Fibroblast of the aortic adventitia (primary cell): ENCODE data around the gene HECW1. TPM values are rescaled to one million over a fixed set of nuclear protein-coding genes. Genes with fewer than 3 reads are reported as not detected.

Source experiments
- DNase-seq: peaks from one replicate; pipeline ENCODE4 v3.0.0-alpha.2; 2010; ENCODE audit warnings: low read depth
- H3K4me3 ChIP-seq: 2 replicates; pipeline ENCODE4 v1.5.1; 2011; ENCODE audit warnings: low read depth, mild to moderate bottlenecking, control low read depth, low read length, moderate library complexity
- total RNA-seq: library from RNA; depleted of rRNA; stranded (reverse); fragments of >200 nt; gene quantifications from 2 replicates; pipeline ENCODE4 v1.2.3, GENCODE V29; 2012; ENCODE audit warnings: low replicate concordance
- TF ChIP-seq, protein P1 (sequence below): IDR thresholded peaks from 2 replicates; pipeline ENCODE4 v1.5.1; 2011; ENCODE audit warnings: mild to moderate bottlenecking, low read length, control low read depth, inconsistent platforms; ENCODE audit not compliant: insufficient read depth

Gene HECW1
- total RNA-seq, 1 donor, result 3.6 TPM

DNA sequence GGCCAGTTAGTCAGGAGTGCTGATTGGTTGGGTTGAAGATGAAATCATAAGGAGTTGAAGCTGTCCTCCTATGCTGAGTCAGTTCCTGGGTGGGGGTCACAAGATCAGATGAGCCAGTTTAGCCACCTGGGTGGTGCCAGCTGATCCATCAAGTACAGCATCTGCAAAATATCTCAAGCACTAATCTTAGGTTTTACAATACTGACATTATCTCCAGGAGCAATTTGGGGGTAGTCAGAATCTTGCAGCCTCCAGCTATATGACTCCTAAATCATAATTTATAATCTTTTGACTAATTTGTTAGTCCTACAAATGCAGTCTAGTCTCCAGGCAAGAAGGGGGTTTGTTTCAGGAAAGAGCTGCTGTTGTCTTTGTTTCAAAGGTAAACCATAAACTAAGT is 286.4 kb downstream of the HECW1 start:
- DNase-seq, result no peak
- TF ChIP-seq, protein P1, sequence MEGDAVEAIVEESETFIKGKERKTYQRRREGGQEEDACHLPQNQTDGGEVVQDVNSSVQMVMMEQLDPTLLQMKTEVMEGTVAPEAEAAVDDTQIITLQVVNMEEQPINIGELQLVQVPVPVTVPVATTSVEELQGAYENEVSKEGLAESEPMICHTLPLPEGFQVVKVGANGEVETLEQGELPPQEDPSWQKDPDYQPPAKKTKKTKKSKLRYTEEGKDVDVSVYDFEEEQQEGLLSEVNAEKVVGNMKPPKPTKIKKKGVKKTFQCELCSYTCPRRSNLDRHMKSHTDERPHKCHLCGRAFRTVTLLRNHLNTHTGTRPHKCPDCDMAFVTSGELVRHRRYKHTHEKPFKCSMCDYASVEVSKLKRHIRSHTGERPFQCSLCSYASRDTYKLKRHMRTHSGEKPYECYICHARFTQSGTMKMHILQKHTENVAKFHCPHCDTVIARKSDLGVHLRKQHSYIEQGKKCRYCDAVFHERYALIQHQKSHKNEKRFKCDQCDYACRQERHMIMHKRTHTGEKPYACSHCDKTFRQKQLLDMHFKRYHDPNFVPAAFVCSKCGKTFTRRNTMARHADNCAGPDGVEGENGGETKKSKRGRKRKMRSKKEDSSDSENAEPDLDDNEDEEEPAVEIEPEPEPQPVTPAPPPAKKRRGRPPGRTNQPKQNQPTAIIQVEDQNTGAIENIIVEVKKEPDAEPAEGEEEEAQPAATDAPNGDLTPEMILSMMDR, result no peak
- no peak overlapping the region for H3K4me3 ChIP-seq

DNA sequence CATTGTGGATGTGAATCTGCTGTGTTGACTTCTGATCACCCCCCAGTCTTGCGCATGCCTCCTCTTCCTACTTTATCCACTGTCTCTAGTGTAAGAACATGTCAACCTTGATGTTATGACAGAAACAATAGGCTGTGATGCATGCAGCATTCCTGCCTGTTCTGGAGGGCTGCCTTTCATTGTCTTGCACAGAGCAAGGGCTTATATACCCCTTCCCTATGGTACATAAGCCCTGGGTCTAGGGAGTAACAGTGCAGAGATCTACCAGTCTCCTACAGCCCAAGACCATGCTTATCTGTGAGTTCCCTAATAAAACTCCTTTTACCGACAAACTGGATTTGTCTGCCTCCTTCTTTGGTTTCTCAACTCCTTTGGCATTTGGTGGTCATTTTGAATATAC is 293.5 kb downstream of the HECW1 start:
- TF ChIP-seq, protein P1, result no peak
- H3K4me3 ChIP-seq, result no peak overlapping the region
- no peak for DNase-seq

DNA sequence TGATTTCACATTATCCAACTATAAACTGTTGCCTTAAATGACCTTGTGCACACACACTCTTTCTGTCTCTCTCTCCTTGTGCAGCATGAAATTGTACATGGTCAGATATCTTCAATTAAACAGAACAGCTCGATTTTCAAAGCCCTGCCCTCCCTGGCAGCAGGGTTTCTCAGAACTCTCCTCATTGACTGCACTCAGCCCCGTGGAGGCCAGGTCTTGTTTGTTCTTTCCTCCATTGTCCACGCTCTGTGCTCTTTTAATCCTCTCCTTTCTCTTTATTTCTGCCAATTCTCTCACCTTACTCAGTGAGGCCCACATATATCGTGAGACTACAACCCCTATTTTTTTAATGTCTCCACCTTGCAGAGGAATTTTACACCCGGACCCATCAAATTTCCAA is 294.5 kb downstream of the HECW1 start:
- TF ChIP-seq, protein P1, result no peak

DNA sequence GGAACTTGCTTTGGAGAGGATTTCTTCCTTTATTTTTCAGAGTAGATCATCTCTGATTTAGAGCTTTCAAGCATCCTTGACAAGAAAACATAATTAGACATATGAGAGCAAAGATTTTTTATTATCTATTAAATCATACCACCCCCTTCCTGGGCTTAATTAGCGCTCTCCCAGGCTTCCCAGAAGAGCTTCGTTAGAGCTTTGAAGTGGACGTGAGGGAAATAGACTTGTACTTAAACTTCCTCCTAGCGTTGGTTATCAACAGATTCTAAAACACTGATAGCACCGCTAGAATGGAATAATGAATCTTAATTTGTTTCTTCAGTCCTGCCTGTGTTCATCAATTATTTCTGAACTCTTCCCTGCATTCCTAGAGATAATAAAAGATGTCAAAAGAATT is 296.5 kb downstream of the HECW1 start:
- no peak for DNase-seq
- TF ChIP-seq, protein P1, result no peak
- H3K4me3 ChIP-seq, result no peak overlapping the region

More for the DNA sequence above, 294.5 kb downstream of the HECW1 start:
- DNase-seq, result no peak
- no peak overlapping the region for H3K4me3 ChIP-seq

DNA sequence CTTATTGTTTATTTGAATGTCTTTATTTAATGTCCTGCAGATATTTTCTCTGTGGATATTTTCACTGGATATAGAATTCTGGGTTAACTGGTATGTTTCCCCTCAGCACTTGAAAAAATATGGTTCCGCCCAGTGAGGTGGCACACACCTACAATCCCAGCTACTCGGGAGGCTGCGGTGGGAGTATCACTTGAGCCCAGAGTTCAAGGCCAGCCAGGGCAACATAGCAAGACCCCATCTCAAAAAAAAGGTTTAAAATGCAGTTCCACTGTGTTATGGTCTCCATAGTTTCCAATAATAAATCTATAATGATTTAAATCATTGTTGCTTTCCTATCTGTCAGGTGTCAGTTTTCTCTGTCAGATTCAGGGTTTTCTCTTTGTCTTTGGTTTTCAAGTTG is 305.0 kb downstream of the HECW1 start:
- TF ChIP-seq, protein P1, result no peak
- DNase-seq, result no peak
- H3K4me3 ChIP-seq, result no peak overlapping the region

DNA sequence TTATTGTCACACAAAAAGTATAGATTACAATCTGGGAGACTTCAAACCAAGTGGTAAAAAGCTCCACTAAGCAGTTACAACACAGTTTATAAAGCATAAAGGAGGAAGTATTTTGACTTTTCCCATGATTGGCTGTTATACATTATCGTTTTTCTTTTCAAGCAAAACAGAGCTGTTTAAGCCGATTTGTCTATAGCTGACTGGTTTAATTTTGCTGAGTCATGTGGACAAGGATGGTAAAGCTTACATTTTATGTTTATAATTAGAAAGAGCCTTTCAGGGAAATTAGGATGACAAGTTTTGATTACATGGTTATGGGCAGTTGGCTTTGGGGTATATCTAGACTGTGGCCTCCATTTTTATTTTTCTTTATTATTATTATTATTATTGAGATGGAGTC is 318.0 kb downstream of the HECW1 start:
- peak; percentile 3 for DNase-seq
- no peak overlapping the region for H3K4me3 ChIP-seq
- TF ChIP-seq, protein P1, result no peak

DNA sequence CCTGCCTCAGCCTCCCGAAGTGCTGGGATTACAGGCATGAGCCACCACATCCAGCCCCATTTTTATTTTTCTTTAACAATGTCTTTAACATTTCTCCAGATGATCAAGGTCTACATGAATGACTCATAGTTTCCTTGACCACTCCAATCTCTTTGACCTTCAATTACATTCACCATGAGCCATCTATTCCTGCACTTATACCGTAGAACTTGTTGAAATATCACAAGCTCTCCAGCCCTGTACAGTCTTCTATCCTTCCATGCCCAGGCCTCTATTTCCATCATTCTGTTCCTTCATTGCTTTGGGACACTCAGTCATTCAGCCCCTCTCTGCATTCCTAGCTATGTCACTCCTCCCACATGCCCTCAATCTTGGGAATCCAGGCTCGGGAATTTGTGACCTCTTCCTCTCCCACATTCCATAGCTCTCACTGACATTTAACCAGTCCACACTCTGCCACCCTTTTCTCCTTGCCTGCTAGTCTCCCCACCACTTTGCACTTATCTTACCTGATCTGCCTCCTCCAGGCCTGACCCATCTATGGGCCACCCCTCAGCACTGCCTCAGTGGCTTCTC is 318.7 kb downstream of the HECW1 start:
- TF ChIP-seq, protein P1, result no peak
- DNase-seq, result peak; percentile 17
- H3K4me3 ChIP-seq, result no peak overlapping the region
